HG03045 (cell line): Measurements from ENCODE around the gene RAB33A.
"Not testable (repeated sequence)": the region's sequence is repeated elsewhere in the genome, so short reads cannot be mapped to it uniquely, and the experiment has no call there.

Experiments used
- ATAC-seq: cut with Tn5 transposase; IDR thresholded peaks from one replicate; pipeline ENCODE4 v1.9.1; 2021; ENCODE audit warnings: mild to moderate bottlenecking, moderate library complexity; ENCODE audit not compliant: unreplicated experiment

RAB33A gene

GRCh38 chrX:130231184-130231583, 59.4 kb downstream of the RAB33A start:
- not testable (repeated sequence) for ATAC-seq
